Activated gamma-delta T cell (primary cell): ENCODE results near the gene INPPL1.
"Not testable (repeated sequence)": the region's sequence is repeated elsewhere in the genome, so short reads cannot be mapped to it uniquely, and the experiment has no call there.

Source experiments
- DNase-seq: peaks from one replicate; lab custom pipeline; 2025; lab: John Stamatoyannopoulos, UW
- total RNA-seq, 2 donors: gene quantifications; one replicate each; lab custom pipeline; 2026; lab: John Stamatoyannopoulos, UW

The INPPL1 gene, protein sequence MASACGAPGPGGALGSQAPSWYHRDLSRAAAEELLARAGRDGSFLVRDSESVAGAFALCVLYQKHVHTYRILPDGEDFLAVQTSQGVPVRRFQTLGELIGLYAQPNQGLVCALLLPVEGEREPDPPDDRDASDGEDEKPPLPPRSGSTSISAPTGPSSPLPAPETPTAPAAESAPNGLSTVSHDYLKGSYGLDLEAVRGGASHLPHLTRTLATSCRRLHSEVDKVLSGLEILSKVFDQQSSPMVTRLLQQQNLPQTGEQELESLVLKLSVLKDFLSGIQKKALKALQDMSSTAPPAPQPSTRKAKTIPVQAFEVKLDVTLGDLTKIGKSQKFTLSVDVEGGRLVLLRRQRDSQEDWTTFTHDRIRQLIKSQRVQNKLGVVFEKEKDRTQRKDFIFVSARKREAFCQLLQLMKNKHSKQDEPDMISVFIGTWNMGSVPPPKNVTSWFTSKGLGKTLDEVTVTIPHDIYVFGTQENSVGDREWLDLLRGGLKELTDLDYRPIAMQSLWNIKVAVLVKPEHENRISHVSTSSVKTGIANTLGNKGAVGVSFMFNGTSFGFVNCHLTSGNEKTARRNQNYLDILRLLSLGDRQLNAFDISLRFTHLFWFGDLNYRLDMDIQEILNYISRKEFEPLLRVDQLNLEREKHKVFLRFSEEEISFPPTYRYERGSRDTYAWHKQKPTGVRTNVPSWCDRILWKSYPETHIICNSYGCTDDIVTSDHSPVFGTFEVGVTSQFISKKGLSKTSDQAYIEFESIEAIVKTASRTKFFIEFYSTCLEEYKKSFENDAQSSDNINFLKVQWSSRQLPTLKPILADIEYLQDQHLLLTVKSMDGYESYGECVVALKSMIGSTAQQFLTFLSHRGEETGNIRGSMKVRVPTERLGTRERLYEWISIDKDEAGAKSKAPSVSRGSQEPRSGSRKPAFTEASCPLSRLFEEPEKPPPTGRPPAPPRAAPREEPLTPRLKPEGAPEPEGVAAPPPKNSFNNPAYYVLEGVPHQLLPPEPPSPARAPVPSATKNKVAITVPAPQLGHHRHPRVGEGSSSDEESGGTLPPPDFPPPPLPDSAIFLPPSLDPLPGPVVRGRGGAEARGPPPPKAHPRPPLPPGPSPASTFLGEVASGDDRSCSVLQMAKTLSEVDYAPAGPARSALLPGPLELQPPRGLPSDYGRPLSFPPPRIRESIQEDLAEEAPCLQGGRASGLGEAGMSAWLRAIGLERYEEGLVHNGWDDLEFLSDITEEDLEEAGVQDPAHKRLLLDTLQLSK
- total RNA-seq, result 150 to 161 reads per million in 2 donors

DNA sequence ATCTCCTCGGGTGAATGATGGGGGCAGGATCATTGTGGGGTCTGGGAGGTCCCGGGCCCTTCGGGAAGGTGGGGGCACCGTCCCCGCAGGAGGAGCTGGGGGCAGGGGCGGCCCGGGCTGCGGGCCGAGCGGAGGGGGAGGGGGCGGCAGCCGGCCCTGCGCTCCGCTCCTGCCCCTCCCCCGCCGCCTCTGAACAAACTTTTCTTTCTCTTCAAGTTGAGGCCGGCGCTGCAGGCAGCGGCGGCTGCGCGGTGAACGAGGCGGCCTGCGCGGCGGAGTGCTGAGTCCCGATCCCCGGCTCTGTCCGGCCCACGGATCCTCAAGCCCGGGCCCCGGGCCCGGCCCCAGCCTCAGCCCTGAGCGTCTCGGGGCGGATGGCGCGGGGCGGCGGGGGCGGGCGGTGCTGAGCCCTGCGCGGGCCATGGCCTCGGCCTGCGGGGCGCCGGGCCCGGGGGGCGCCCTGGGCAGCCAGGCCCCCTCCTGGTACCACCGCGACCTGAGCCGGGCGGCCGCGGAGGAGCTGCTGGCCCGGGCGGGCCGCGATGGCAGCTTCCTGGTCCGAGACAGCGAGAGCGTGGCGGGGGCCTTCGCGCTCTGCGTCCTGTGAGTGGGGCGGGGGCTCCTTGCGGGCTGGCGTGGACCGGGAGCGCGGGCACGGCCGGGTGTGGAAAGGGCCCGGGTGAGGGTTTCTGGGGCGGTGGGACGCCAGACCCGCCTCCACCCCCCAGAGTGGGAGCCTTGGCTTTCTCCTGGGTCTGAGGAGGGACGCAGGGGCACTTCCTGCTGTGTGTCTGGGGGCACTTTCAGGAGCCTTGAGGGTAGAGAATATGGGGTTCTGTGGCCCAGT is at the start of gene INPPL1:
Gene INPPL1, plus strand, starts transcription at position 204 of the 847 bp plus-strand sequence. Its CDS starts 218 bp downstream, at position 422.
- no peak for DNase-seq

DNA sequence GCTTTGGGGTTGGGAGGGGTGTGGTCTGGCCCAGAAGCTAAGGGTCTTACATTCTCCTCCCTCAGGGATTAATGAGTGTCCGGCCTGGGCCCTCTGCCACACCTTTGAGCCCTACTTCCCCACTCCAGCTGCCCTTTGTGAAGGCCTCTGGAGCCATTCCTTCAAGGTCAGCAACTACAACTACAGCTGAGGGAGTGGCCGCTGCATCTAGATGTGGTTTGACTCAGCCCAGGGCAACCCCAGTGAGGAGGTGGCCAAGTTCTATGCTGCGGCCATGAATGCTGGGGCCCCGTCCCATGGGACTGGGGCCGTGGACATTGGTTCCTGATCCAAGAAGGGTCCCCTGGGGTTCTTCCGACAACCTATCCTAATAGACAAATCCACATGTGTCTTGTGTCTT is 46.9 kb upstream of the INPPL1 start:
- DNase-seq, result no peak

DNA sequence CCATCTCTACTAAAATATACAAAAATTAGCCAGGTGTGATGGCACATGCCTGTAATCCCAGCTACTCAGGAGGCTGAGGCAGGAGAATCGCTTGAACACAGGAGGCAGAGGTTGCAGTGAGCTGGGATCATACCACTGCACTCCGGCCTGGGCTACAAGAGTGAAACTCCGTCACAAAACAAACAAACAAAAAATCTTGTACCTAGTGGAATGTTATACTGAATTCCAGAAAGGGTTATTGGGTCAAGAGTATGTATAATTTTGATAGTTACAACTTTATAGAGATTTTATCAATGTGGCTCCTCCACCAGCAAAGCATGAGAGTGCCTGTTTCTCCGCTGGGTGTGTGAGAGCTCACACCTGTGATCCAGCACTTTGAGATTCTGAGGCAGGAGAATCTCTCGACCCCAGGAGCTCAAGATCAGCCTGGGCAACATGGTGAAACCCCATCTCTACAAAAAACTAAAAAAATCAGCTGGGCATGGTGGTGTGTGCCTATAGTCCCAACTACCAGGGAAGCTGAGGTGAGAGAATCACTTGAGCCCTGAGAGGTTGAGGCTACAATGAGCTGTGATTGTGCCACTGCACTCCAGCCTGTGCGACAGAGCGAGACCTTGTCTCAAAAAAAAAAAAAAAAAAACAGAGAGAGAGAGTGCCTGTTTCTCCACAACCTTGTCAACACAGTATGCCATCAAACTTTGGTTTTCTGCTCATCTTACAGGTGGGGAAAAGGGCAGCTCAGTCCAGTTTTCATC is 45.3 kb upstream of the INPPL1 start:
- no peak for DNase-seq

DNA sequence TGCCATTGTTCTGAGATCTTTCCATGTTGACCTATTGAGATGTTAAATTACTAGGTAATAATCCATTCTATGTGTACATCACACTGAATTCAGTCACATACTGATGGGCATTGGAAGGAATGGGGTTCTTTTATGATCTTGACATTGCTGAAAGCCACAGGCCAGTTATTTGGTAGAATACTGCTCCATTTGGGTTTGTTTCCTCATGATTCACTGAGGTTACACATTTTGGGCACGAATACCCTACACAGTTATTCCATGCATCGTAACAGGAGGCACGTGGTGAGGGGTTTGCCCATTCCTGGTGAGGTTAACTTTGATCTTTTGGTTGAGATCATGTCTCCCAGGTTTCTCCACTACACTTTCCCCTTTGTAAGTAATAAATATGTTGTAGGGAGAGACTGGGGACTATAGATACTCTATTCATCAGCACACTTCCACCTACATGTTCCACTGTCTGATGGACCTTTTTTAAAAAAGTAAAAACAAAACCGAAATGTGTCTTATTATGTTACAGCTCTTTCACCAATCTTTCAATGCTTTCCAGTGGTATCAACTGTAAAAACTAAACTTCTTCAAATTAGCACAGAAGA is 44.7 kb upstream of the INPPL1 start:
- no peak for DNase-seq

DNA sequence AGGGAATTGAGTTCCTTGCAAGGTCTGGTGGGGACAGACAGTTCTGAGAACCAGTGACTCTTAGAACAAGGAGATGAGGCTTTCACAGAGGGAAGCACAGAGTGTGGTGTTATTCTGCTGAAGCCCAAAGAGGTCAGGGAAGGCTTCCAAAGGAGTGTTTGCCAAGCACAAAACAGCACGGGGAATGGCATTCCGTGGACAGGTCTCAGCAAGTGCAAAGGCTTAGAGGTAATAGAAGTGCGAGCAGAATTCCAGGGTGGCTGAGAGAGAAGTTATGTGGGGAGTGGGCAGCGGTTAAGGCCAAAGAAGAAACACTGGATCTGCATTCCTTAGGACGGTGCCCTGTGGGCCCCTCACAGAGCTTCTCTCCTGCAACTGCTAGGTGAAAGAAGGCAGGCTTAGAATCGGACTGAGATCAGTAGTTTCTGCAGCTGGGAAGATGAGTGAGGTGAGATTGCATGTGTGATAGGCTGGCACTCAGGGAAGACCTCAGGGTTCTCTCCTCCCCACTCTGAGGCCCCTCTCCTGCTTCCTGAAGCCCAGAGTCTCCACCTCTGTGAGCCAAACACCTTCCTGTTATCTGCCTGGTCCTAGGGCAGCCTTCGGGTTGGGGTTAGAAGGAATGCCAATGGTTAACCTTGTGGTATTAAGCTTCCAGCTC is 43.5 kb upstream of the INPPL1 start:
- DNase-seq, result not testable (repeated sequence)

DNA sequence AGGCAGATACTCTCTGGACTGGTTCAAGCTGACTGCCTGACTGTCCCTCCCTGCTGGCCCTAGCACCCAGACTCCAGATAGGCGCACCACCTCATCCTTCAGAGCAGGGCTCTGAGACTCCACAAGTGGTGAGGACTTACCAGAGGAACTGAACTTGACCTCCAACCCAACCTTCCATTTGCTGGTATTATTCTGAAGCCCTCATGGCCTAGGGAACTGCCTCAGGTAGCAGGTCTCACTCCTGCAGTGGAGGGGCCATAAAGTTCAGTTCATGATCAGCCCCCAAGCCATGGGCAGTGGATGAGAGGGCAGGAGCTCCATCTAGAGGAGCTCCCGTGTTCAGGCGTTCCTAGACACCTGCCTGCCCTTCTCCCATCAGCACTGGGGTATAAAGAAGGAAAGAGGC is 43.0 kb upstream of the INPPL1 start:
- DNase-seq, result not testable (repeated sequence)

DNA sequence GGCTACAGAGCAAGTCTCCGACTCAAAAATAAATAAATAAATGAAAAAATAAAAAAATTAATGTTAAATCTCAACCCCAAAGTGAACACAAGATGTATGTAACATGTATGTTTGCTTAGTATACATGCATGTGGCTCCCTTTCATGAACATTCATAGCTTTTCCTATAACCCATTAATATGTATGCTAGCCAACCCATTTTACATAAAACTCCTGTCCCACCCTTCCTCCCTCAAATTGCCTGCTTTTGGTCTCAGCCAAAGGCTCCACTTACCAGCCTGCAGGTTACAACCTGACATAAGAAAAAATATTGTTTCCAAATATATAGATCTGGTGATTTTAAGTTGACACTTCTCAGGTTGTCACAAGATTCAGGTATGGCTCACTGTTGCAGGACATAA is 36.3 kb upstream of the INPPL1 start:
- DNase-seq, result no peak

DNA sequence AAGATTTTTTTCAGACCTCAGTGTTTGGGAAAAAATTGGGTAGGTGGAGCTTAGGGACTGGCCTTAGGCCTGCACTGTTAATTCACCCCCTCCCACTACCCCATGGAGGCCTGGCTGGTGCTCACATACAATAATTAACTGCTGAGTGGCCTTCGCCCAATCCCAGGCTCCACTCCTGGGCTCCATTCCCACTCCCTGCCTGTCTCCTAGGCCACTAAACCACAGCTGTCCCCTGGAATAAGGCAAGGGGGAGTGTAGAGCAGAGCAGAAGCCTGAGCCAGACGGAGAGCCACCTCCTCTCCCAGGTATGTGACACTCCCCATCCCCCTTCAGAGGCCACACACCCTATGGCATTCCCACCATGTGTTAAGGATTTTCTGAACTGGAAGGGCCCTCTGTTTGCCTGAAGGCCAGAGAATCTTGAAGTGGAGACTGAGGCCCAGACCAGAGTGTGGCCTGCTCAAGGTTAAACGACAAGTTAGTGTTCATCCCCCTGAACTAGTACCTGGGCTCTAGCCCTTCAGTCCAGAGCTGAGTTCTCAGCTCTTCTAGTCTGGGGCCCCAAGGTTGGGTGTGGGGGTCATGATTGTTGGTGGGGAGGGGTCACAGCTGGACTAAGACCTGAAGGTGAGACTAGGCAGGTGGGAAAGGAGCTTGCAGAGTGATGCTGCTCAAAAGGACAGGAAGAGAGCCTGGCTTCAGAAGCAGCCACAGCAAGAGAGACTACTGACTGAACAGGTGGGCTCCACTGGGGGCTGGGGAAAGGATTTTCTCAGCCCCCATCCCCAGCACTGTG is 34.9 kb upstream of the INPPL1 start:
- DNase-seq, result no peak

DNA sequence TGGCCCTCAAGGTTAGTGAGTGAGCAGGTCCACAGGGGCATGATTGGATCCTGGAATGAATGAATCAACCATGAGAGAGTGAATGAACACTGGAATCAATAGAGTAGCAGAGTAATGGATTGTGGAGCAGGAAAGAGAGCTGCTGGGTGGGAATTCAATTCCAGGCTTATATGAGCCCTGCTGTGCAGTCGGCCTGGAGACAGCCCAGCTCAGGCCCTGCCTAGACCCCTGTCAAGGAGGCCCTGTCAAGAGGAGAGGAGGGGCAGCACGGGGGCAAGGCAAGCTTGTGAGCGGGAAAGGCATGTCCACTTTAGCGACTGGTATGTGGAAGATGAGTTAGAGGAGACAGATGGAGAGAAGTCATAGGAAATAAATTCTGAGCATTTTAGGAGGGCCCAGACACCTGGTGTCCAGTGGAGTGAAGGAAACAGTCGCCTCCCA is 33.9 kb upstream of the INPPL1 start:
- DNase-seq, result no peak

DNA sequence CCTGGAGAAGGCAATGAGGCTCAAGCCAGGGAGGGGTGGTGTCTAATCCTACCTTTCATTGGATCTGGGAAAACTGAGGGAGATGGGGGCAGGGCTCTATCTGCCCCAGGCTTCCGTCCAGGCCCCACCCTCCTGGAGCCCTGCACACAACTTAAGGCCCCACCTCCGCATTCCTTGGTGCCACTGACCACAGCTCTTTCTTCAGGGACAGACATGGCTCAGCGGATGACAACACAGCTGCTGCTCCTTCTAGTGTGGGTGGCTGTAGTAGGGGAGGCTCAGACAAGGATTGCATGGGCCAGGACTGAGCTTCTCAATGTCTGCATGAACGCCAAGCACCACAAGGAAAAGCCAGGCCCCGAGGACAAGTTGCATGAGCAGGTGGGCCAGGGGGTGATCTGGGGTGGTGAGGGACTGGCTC is 32.6 kb upstream of the INPPL1 start, which contains the start of gene FOLR1:
Gene FOLR1, plus strand, starts transcription at position 180 of the 421 bp plus-strand sequence. Its CDS starts 34 bp downstream, at position 214.
- DNase-seq, result no peak

DNA sequence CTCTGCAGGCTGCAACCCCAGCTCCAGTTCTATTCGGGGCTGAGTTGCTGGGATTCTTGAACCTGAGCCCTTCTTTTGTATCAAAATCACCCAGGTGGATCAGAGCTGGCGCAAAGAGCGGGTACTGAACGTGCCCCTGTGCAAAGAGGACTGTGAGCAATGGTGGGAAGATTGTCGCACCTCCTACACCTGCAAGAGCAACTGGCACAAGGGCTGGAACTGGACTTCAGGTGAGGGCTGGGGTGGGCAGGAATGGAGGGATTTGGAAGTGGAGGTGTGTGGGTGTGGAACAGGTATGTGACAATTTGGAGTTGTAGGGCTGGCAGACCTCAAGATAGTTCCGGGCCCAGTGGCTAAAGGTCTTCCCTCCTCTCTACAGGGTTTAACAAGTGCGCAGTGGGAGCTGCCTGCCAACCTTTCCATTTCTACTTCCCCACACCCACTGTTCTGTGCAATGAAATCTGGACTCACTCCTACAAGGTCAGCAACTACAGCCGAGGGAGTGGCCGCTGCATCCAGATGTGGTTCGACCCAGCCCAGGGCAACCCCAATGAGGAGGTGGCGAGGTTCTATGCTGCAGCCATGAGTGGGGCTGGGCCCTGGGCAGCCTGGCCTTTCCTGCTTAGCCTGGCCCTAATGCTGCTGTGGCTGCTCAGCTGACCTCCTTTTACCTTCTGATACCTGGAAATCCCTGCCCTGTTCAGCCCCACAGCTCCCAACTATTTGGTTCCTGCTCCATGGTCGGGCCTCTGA is 28.9 kb upstream of the INPPL1 start:
- no peak for DNase-seq

DNA sequence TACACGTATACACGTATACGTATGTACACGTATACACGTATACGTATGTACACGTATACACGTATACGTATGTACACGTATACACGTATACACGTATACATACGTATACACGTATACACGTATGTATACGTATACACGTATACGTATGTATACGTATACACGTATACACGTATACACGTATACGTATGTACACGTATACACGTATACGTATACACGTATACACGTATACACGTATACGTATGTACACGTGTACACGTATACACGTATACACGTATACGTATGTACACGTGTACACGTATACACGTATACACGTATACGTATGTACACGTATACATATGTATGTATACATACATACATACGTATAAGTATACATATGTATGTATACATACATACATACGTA is 23.1 kb upstream of the INPPL1 start:
- not testable (repeated sequence) for DNase-seq

DNA sequence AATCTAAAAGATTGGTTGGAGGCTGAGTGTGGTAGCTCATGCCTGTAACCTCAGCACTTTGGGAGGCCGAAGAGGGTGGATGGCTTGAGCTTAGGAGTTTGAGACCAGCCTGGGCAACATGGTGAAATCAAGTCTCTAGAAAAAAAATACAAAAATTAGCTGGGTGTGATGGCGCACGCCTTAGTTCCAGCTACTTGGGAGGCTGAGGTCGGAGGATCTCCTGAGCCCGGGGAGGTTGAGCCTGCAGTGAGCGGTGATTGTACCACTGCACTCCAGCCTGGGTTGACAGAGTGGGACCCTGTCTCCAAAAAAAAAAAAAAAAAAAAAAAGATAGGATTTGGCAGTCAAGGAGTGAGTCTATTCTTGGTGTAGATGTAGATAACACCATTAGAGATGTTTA is 22.0 kb upstream of the INPPL1 start:
- DNase-seq, result no peak

DNA sequence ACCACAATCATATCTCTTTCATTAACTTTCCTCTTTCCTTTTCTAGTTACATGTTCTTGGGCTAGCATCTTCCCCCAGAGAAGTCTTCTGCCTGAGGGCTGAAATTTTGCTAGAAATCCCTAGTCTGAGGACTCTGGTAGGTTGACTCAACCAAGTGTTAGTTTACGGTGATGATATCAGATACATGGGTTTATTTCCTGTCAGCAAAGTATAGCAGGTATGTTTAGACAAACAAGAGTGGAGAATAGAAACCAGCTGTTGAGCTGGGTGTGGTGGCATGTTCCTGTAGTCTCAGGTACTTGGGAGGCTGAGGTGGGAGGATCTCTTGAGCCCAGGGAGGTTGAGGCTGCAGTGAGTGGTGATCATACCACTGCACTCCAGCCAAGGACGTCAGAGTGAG is 21.4 kb upstream of the INPPL1 start:
- DNase-seq, result no peak

DNA sequence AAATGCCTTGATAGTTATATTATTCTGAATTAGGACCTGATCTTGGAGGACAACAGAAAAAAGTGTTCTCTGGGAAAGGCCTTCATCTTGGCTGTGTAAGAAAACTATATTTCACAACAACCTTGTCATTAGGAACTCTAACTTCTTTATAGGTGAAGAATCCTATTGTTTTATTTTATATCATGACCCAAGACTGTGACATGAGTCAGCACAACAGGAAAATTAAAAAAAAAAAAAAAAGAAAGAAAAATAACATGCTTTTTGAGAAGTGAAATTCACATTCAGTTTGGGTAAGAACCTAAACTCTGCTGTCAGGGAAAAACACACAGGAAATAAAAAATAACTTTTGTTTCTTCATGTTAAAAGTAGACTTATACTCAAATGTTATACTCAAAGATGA is 19.7 kb upstream of the INPPL1 start:
- no peak for DNase-seq

DNA sequence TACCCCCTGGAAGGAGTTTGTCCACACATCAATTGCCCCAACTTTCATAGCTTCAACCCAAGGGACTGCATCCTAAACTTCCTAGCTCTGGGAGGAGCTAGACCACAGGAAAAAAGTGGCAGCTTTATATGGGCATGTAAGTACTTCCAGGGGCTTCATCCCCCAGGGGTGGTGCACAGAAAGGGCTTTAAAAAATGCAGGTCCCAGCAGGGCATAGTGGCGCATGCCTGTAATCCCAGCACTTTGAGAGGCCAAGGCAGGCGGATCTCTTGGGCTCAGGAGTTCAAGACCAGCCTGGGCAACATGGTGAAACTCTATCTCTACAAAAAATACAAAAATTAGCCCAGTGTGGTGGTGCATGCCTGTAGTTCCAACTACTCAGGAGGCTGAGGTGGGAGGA is 17.8 kb upstream of the INPPL1 start:
- DNase-seq, result not testable (repeated sequence)

DNA sequence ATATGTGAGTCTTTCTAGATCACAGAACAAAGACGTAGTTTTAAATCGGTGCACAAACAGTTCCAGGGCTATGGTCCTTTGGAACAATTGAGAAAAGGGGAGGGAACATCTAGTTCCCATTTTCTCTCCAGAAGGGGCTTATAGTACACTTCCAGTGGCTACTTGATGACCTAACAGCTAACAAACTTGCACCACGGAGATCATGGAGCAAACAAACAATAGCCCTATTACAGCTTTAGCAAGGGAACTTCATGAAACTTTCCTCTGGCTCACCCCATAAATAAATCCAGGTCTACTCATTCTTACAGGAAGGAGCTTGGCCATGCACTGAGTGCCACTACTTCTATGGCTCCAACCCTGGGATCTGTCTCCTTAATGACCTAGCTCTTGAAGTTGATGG is 16.3 kb upstream of the INPPL1 start:
- DNase-seq, result no peak

DNA sequence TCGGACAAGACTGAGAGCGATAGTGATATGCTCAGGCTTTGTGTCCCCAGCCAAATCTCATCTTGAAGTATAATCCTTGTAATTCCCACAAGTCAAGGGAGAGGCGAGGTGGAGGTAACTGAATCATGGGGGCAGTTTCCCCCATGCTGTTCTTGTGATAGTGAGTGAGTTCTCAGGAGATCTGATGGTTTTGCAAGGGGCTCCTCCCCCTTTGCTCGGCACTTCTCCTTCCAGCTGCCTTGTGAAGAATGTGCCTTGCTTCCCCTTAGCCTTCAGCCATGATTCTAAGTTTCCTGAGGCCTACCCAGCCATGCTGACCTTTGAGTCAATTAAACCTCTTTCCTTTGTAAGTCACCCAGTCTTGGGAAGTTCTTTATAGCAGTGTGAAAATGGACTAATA is 15.5 kb upstream of the INPPL1 start:
- DNase-seq, result no peak
